HepG2 (cell line): ENCODE data around the gene BARX2. TPM values are rescaled to one million over a fixed set of nuclear protein-coding genes. Genes with fewer than 3 reads are reported as not detected.

Experiments
- DR1 ChIP-seq: sonication (generic); formaldehyde crosslinking; IDR thresholded peaks from 2 replicates; pipeline ENCODE4 v1.8.0; 2021; ENCODE audit warnings: mild to moderate bottlenecking, missing genetic modification reagents, inconsistent platforms
- HNRNPUL1 ChIP-seq: fragments of 200-400 bp; formaldehyde crosslinking; IDR thresholded peaks from 2 replicates; pipeline ENCODE4 v1.6.1; 2017; ENCODE audit warnings: low read depth, mild to moderate bottlenecking, low read length, moderate library complexity
- NFRKB ChIP-seq: fragments of 450-650 bp; IDR thresholded peaks from 2 replicates; pipeline ENCODE4 v1.6.1; 2017
- NR2F6 ChIP-seq, 2 experiments: IDR thresholded peaks; 2 replicates each; pipeline ENCODE4 v1.6.1; 2016; ENCODE audit warnings: antibody characterized with exemption in 1 of 2, mild to moderate bottlenecking in 1 of 2
- SYNCRIP ChIP-seq: fragments of 200-400 bp; formaldehyde crosslinking; IDR thresholded peaks from 2 replicates; pipeline ENCODE4 v1.6.1; 2018; ENCODE audit warnings: mild to moderate bottlenecking, low read depth, low read length; ENCODE audit not compliant: insufficient read depth
- TBX2 ChIP-seq: sonication (generic); formaldehyde crosslinking; IDR thresholded peaks from 2 replicates; pipeline ENCODE4 v1.5.0; 2020; ENCODE audit warnings: missing genetic modification reagents, mild to moderate bottlenecking, borderline replicate concordance
- ZBTB10 ChIP-seq: sonication (generic); formaldehyde crosslinking; IDR thresholded peaks from 2 replicates; pipeline ENCODE4 v1.4.0; 2020; ENCODE audit warnings: missing genetic modification reagents, borderline replicate concordance
- ZC3H4 ChIP-seq: sonication (generic); formaldehyde crosslinking; IDR thresholded peaks from 2 replicates; pipeline ENCODE4 v1.4.0; 2020; ENCODE audit warnings: missing genetic modification reagents, borderline replicate concordance
- ZNF282 ChIP-seq: fragments of 450-650 bp; IDR thresholded peaks from 2 replicates; pipeline ENCODE4 v1.6.1; 2018; ENCODE audit not compliant: partially characterized antibody
- ZNF512B ChIP-seq: sonication (generic); formaldehyde crosslinking; IDR thresholded peaks from 2 replicates; pipeline ENCODE4 v1.5.1; 2020; ENCODE audit warnings: missing genetic modification reagents, mild to moderate bottlenecking, borderline replicate concordance
- ZNF619 ChIP-seq: sonication (generic); formaldehyde crosslinking; IDR thresholded peaks from 2 replicates; pipeline ENCODE4 v1.4.0; 2020; ENCODE audit warnings: mild to moderate bottlenecking, missing genetic modification reagents
- ZNF749 ChIP-seq: sonication (generic); formaldehyde crosslinking; IDR thresholded peaks from 2 replicates; pipeline ENCODE4 v1.8.0; 2022; ENCODE audit warnings: mild to moderate bottlenecking, missing genetic modification reagents, moderate library complexity, borderline replicate concordance
- ZNF773 ChIP-seq: sonication (generic); formaldehyde crosslinking; IDR thresholded peaks from 2 replicates; pipeline ENCODE4 v1.4.0; 2020; ENCODE audit warnings: missing genetic modification reagents, borderline replicate concordance
- ZNF800 ChIP-seq: sonication (generic); formaldehyde crosslinking; IDR thresholded peaks from 2 replicates; pipeline ENCODE4 v1.4.0; 2020; ENCODE audit warnings: missing genetic modification reagents
- polyA plus RNA-seq, 8 experiments: library from polyadenylated mRNA; depleted of rRNA in 3 of 8; stranded (reverse) in 7 of 8; unstranded in 1 of 8; fragments of >200 nt; fragmentation: Illumina TruSeq in 4 of 8; extraction: Trizol in 4 of 8; gene quantifications; 2 replicates each; pipeline versions ENCODE4 v1.2.1 to v1.2.3, GENCODE V29; 2011 to 2016; ENCODE audit warnings: low read depth in 4 of 8, missing spikeins in 1 of 8, mixed read lengths in 1 of 8; ENCODE audit not compliant: insufficient read depth in 1 of 8
- total RNA-seq, 5 experiments: library from RNA; depleted of rRNA; stranded (reverse); fragments of >200 nt; fragmentation: Illumina TruSeq; extraction: Trizol; gene quantifications; 2 replicates each; pipeline ENCODE4 v1.2.3, GENCODE V29; 2016; ENCODE audit warnings: low read depth in 1 of 5
- TF ChIP-seq, protein P1 (sequence below): sonication (generic); formaldehyde crosslinking; IDR thresholded peaks from 2 replicates; pipeline ENCODE4 v1.8.0; 2022; ENCODE audit warnings: mild to moderate bottlenecking, missing genetic modification reagents
- TF ChIP-seq, protein P2 (sequence below): sonication (generic); formaldehyde crosslinking; IDR thresholded peaks from 2 replicates; pipeline ENCODE4 v1.4.0; 2020; ENCODE audit warnings: missing genetic modification reagents, borderline replicate concordance

BARX2 gene
- total and polyA plus RNA-seq, 2 of the 13 experiments (the other 11 are each of a cell fraction or from before 2014, with no cell fraction given): not detected

DNA sequence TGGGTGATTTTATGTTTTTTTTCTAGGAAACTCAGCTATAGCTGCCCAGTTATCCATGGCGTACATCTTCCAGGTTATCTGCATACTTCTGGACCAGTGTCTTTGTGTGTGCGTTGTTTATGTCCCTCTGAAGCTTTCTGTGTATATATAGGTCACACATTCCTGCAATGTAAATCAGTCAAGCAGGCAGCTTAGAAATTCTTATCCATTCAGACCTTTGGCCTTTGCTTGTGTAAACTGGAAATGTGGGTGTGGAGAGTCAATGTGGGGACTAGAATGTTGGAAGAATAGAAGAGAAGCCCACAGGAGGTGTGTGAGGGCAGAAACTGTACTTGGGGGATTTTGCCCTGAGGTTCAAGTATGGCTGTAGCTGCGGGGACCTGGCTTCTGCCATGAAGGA lies 51.7 kb downstream of the BARX2 start (continued):
- TF ChIP-seq ZNF619 (CRISPR knock-in tag) (no peak), SYNCRIP (no peak), ZNF282 (no peak), NFRKB (no peak), ZC3H4 (CRISPR knock-in tag) (no peak), ZNF800 (no peak), ZNF773 (CRISPR knock-in tag) (no peak), ZBTB10 (CRISPR knock-in tag) (no peak), ZNF512B (CRISPR knock-in tag) (no peak), TBX2 (CRISPR knock-in tag) (no peak), HNRNPUL1 (no peak), ZNF749 (CRISPR knock-in tag) (no peak), DR1 (CRISPR knock-in tag) (no peak), NR2F6 (IDR thresholded peaks at IDR 0.05) (peak; percentile 42; the same call in 1 of the 2 replicates), NR2F6 (CRISPR knock-in tag; IDR thresholded peaks at IDR 0.05) (peak; percentile 73)
- TF ChIP-seq, protein P1, sequence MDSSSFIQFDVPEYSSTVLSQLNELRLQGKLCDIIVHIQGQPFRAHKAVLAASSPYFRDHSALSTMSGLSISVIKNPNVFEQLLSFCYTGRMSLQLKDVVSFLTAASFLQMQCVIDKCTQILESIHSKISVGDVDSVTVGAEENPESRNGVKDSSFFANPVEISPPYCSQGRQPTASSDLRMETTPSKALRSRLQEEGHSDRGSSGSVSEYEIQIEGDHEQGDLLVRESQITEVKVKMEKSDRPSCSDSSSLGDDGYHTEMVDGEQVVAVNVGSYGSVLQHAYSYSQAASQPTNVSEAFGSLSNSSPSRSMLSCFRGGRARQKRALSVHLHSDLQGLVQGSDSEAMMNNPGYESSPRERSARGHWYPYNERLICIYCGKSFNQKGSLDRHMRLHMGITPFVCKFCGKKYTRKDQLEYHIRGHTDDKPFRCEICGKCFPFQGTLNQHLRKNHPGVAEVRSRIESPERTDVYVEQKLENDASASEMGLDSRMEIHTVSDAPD (CRISPR knock-in tag): no peak
- TF ChIP-seq, protein P2, sequence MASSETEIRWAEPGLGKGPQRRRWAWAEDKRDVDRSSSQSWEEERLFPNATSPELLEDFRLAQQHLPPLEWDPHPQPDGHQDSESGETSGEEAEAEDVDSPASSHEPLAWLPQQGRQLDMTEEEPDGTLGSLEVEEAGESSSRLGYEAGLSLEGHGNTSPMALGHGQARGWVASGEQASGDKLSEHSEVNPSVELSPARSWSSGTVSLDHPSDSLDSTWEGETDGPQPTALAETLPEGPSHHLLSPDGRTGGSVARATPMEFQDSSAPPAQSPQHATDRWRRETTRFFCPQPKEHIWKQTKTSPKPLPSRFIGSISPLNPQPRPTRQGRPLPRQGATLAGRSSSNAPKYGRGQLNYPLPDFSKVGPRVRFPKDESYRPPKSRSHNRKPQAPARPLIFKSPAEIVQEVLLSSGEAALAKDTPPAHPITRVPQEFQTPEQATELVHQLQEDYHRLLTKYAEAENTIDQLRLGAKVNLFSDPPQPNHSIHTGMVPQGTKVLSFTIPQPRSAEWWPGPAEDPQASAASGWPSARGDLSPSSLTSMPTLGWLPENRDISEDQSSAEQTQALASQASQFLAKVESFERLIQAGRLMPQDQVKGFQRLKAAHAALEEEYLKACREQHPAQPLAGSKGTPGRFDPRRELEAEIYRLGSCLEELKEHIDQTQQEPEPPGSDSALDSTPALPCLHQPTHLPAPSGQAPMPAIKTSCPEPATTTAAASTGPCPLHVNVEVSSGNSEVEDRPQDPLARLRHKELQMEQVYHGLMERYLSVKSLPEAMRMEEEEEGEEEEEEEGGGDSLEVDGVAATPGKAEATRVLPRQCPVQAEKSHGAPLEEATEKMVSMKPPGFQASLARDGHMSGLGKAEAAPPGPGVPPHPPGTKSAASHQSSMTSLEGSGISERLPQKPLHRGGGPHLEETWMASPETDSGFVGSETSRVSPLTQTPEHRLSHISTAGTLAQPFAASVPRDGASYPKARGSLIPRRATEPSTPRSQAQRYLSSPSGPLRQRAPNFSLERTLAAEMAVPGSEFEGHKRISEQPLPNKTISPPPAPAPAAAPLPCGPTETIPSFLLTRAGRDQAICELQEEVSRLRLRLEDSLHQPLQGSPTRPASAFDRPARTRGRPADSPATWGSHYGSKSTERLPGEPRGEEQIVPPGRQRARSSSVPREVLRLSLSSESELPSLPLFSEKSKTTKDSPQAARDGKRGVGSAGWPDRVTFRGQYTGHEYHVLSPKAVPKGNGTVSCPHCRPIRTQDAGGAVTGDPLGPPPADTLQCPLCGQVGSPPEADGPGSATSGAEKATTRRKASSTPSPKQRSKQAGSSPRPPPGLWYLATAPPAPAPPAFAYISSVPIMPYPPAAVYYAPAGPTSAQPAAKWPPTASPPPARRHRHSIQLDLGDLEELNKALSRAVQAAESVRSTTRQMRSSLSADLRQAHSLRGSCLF (CRISPR knock-in tag): no peak
